Epithelial cell of proximal tubule (primary cell): ENCODE data around the gene CDC42BPA. TPM values are rescaled to one million over a fixed set of nuclear protein-coding genes. Genes with fewer than 3 reads are reported as not detected.

Source experiments
- DNase-seq: peaks from one replicate; pipeline ENCODE4 v3.0.0-alpha.2; 2011; ENCODE audit warnings: low read depth
- H3K4me3 ChIP-seq: 2 replicates; pipeline ENCODE4 v1.5.1; 2011; ENCODE audit warnings: low read depth, mild to moderate bottlenecking, low read length
- total RNA-seq: library from RNA; depleted of rRNA; stranded (reverse); fragments of >200 nt; gene quantifications from 2 replicates; pipeline ENCODE4 v1.2.3, GENCODE V29; 2015
- TF ChIP-seq, protein P1 (sequence below): conservative IDR thresholded peaks from 2 replicates; pipeline ENCODE4 v1.5.1; 2012; ENCODE audit warnings: low read depth, mild to moderate bottlenecking, low read length

The CDC42BPA gene
- total RNA-seq, 1 donor from 2014 or later, result 15.6 TPM

DNA sequence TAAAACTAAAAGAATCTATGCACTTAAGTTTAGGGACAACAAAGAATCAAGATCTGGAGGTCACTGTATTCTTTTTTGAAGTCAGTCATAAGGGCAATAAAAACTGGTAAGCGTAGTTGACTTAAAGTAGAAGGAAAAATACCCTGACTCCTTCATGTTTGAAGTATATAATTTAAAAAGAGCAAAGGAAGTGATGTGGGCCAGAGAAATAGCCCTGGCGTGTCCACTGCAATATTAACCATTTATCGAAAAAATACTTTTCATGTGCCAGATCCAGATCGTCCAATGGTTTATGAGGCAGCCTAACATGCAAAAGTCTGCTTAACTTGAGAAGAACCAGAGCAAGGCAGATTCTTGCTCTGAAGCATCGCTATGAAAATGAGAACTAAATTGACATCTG is 216.2 kb downstream of the CDC42BPA start:
- DNase-seq, result no peak
- no peak overlapping the region for H3K4me3 ChIP-seq
- TF ChIP-seq, protein P1, sequence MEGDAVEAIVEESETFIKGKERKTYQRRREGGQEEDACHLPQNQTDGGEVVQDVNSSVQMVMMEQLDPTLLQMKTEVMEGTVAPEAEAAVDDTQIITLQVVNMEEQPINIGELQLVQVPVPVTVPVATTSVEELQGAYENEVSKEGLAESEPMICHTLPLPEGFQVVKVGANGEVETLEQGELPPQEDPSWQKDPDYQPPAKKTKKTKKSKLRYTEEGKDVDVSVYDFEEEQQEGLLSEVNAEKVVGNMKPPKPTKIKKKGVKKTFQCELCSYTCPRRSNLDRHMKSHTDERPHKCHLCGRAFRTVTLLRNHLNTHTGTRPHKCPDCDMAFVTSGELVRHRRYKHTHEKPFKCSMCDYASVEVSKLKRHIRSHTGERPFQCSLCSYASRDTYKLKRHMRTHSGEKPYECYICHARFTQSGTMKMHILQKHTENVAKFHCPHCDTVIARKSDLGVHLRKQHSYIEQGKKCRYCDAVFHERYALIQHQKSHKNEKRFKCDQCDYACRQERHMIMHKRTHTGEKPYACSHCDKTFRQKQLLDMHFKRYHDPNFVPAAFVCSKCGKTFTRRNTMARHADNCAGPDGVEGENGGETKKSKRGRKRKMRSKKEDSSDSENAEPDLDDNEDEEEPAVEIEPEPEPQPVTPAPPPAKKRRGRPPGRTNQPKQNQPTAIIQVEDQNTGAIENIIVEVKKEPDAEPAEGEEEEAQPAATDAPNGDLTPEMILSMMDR, result no peak

DNA sequence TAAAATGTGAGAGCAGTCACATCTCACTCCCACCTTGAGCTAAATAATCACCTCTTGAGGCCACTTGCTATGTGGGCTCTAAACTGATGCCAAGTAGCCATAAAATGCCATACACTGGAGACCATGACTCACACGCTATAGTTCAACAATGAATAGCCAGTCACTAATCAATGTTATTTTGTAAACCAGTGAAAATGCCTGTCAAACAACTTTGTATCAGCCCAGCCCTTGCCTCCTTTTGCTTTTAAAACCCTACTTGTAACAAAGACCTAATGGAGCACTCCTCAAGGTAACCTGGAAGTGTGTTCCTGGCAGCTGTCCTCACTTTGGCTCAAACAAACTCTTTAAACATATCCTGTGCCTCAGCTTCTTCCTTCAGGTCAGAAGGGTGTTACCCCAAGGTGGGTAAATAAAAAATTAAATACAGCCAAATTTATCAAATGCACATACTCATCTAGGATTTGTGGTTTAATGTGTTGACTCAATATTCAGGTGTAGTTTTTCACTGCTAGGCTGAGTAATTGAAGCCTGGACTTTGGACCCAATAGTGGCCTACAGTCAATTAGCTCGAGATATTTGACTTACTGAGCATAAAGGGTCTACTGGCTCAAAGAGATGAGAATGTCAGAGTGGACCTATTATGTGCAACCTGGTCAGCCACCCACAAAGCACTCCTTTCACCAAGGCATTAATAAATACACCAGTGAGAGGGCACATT is 223.9 kb downstream of the CDC42BPA start:
- TF ChIP-seq, protein P1, result no peak
- no peak overlapping the region for H3K4me3 ChIP-seq
- DNase-seq, result peak; percentile 18

DNA sequence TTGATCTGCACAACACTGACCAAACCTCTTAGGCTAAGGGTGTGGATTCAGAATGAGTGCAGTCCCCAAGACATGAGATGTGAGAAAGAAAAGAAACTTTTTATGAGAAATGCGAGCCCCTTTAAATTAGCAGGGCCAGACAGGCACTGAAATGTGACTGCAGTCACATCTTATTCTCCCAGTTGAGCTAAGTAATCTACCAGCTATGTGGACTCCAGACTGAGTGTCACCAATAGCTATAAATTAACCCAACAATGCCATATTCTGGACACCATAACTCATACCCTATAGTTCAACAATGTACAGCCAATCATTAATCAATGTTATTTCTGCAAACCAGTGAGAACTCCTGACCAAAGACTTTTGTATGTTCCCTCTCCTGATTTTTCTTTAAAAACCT is 225.0 kb downstream of the CDC42BPA start:
- no peak overlapping the region for H3K4me3 ChIP-seq
- DNase-seq, result no peak
- TF ChIP-seq, protein P1, result no peak

DNA sequence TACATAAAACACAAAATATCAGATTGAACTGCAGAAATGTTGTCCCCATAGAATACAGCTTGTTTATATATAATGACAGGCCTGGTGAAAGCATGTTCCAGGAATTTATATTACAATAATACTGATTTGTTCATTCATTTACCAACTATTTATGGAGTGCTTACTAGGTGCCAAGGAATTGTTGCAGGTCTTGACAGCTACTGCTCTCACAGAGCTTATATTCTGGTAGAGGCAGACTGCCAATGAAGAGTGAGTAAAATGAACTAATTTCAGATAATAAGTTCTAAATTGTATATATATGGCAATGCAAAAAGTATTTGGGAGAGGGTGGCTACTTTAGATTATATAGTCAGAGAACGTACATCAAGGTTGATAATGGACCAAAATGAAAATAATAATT is 226.2 kb downstream of the CDC42BPA start:
- H3K4me3 ChIP-seq, result no peak overlapping the region
- TF ChIP-seq, protein P1, result no peak
- DNase-seq, result no peak

DNA sequence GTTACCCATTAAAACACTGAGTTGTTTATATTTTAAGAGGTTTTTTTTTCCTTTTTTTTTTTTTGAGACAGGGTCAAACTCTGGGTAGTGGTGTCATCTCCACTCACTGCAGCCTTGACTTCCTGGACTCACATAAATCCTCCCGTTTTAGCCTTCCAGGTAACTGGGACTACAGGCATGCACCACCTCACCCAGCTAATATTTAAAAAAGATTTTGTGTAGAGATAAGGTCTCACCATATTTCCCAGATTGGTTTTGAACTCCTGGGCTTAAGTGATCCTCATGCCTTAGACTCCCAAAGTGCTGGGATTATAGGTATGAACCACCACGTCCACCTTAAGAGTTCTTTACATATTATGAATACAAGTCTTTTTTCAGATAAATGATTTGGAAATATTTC is 231.7 kb downstream of the CDC42BPA start:
- DNase-seq, result no peak
- H3K4me3 ChIP-seq, result no peak overlapping the region
- TF ChIP-seq, protein P1, result no peak

DNA sequence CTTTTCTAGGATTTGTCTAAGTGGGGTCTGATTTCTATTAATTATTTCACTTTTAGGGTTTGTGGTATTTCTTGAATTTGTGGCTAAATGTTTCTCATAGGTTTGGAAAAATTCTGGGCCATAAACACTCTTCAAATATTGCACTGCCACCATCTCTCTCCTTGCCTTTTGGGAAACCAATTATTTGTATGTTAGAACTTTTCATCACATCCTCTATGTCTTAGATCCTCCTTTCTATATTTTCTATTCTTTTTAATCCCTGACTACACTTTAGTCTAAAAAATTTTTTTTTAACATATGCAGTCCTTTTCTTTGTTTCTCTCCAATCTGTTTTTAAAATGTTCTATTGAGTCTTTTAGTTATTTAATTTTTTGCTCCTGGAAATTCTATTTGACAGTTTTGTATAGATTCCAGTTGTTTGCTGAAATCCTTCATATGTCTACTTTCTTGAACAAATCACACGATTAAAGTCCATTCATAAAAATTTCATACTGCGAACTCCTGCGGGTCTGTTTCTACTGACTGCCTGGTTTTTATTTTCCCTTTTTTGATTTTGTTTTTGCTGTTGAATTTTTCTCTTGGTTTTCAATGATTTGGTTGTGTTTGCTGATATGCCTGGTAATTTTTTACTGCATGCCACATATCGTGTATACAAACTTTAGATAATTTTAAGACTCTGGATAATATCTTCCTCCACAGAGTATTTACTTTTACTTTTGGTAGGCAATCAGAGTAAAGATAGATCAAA is 235.1 kb downstream of the CDC42BPA start:
- TF ChIP-seq, protein P1, result no peak
- DNase-seq, result no peak
- H3K4me3 ChIP-seq, result no peak overlapping the region
